Measurements from ENCODE around the gene PGBD4. TPM values are rescaled to one million over a fixed set of nuclear protein-coding genes. Genes with fewer than 3 reads are reported as not detected.
A peak's percentile ranks its signal among the peaks of the same experiment; 100 is the strongest.

PGBD4 gene
- total RNA-seq, 5 donors from 2014 or later (not counting 1 experiment from before 2014, with no cell fraction given): 3.1 to 4.0 (median 3.7) TPM

GRCh38 chr15:34107315-34107714, 5.4 kb downstream of the PGBD4 start:
- no peak for DNase-seq
- peaks cover 5% of the 10 kb centered on the region in 2 experiments for H3K4me1 ChIP-seq (ENCODE audit: control insufficient read depth in 1 of 2, extremely low read depth in 1 of 2, insufficient read depth in 2 of 2, low read length in 2 of 2)
- no CpG with 5 or more reads among the region's 2 CpGs for WGBS (ENCODE audit: insufficient coverage)
- ChIA-PET CTCF (interaction anchor here in 1 of 2 donors (1.0 kb wide), 1 partner anchor 10 kb away, joined by 4 read pairs; no protein-coding TSS in a partner anchor), POLR2A (no interaction called here)
- H3K9me3 ChIP-seq: no peaks in the 10 kb centered on the region
- Mint-ChIP-seq H3K9me3 (peaks cover 0 to 11% (median 4%) of the 10 kb centered on the region in 3 donors), H3K27me3 (no peaks in the 10 kb centered on the region), H3K4me1 (peaks cover 5 to 13% (median 11%) of the 10 kb centered on the region in 3 donors), H3K36me3 (peaks cover 14% of the 10 kb centered on the region), H3K4me3 (no peak overlapping the region), H3K27ac (no peak overlapping the region)
- no peaks in the 10 kb centered on the region for H3K36me3 ChIP-seq (ENCODE audit: control insufficient read depth in 2 of 2, extremely low read depth in 1 of 2, insufficient read depth in 1 of 2, low read length in 1 of 2)
- no peak overlapping the region for H3K4me3 ChIP-seq (ENCODE audit: control insufficient read depth in 1 of 2, extremely low read depth in 1 of 2, low read length in 1 of 2)
- no peak overlapping the region for H3K27ac ChIP-seq (ENCODE audit: low read length)
- no peak for ATAC-seq (replicated peaks in 1 of 4)
- H3K27me3 ChIP-seq (replicated peaks in 1 of 2; ENCODE audit: control insufficient read depth in 2 of 2, extremely low read depth in 1 of 2, insufficient read depth in 2 of 2, low read length in 1 of 2): no peaks in the 10 kb centered on the region

GRCh38 chr15:34109797-34110663, 8.1 kb downstream of the PGBD4 start:
- Histone ChIP-seq H3K4me3 (ENCODE audit: control insufficient read depth in 1 of 2, extremely low read depth in 1 of 2, low read length in 1 of 2) (no peak overlapping the region), H3K4me1 (ENCODE audit: control insufficient read depth in 1 of 2, extremely low read depth in 1 of 2, insufficient read depth in 2 of 2, low read length in 2 of 2) (no peaks in the 10 kb centered on the region), H3K36me3 (ENCODE audit: control insufficient read depth in 2 of 2, extremely low read depth in 1 of 2, insufficient read depth in 1 of 2, low read length in 1 of 2) (no peaks in the 10 kb centered on the region), H3K27ac (ENCODE audit: low read length) (no peak overlapping the region), H3K9me3 (no peaks in the 10 kb centered on the region), H3K27me3 (replicated peaks in 1 of 2; ENCODE audit: control insufficient read depth in 2 of 2, extremely low read depth in 1 of 2, insufficient read depth in 2 of 2, low read length in 1 of 2) (peaks cover 0 to 14% of the 10 kb centered on the region in 2 experiments)
- H3K4me3 Mint-ChIP-seq: no peak overlapping the region
- 67% methylated on average over 1 of the region's 5 CpGs for WGBS (ENCODE audit: insufficient coverage)
- peak in 1 of 35 experiments; percentile 47 for DNase-seq
- ChIA-PET CTCF (interaction anchor here (1.1 to 2.0 kb wide), 8 partner anchors 14 to 478 kb away, joined by 3 to 10 read pairs (median 3); partner anchors contain the start of genes GOLGA8B (in 1 of the 2), KATNBL1 (in 1 of the 2) and LPCAT4 (in 1 of the 2)), POLR2A (interaction anchor here in 1 of 2 donors (0.6 kb wide), 1 partner anchor 12 kb away, joined by 9 read pairs; no protein-coding TSS in a partner anchor)
- H3K36me3 Mint-ChIP-seq: peaks cover 2% of the 10 kb centered on the region
- no peak overlapping the region for H3K27ac Mint-ChIP-seq
- H3K4me1 Mint-ChIP-seq: no peaks in the 10 kb centered on the region
- H3K9me3 Mint-ChIP-seq: peaks cover 0 to 1% (median 0%) of the 10 kb centered on the region in 3 donors
- H3K27me3 Mint-ChIP-seq: peaks cover 7 to 11% of the 10 kb centered on the region in 2 donors
- no peak for ATAC-seq (replicated peaks in 1 of 4)

GRCh38 chr15:34111488-34111887, 9.6 kb downstream of the PGBD4 start:
- Mint-ChIP-seq H3K27me3 (peaks cover 7 to 11% of the 10 kb centered on the region in 2 donors), H3K4me1 (no peaks in the 10 kb centered on the region), H3K4me3 (no peak overlapping the region), H3K36me3 (no peaks in the 10 kb centered on the region), H3K27ac (no peak overlapping the region), H3K9me3 (no peaks in the 10 kb centered on the region)
- H3K4me1 ChIP-seq (ENCODE audit: control insufficient read depth in 1 of 2, extremely low read depth in 1 of 2, insufficient read depth in 2 of 2, low read length in 2 of 2): no peaks in the 10 kb centered on the region
- no peaks in the 10 kb centered on the region for H3K9me3 ChIP-seq
- DNase-seq (no peak), ATAC-seq (replicated peaks in 1 of 4) (no peak)
- WGBS (ENCODE audit: insufficient coverage): 61% methylated on average over 5 of the region's 6 CpGs
- H3K36me3 ChIP-seq (ENCODE audit: control insufficient read depth in 2 of 2, extremely low read depth in 1 of 2, insufficient read depth in 1 of 2, low read length in 1 of 2): no peaks in the 10 kb centered on the region
- ChIA-PET POLR2A (no interaction called here), CTCF (no interaction called here)
- no peak overlapping the region for H3K27ac ChIP-seq (ENCODE audit: low read length)
- no peak overlapping the region for H3K4me3 ChIP-seq (ENCODE audit: control insufficient read depth in 1 of 2, extremely low read depth in 1 of 2, low read length in 1 of 2)
- H3K27me3 ChIP-seq (replicated peaks in 1 of 2; ENCODE audit: control insufficient read depth in 2 of 2, extremely low read depth in 1 of 2, insufficient read depth in 2 of 2, low read length in 1 of 2): peaks cover 0 to 23% of the 10 kb centered on the region in 2 experiments

GRCh38 chr15:34114215-34114614, 12.3 kb downstream of the PGBD4 start:
- ATAC-seq (replicated peaks in 1 of 4) (no peak), DNase-seq (no peak)
- Mint-ChIP-seq H3K4me3 (no peak overlapping the region), H3K36me3 (no peaks in the 10 kb centered on the region), H3K27me3 (peaks cover 7 to 31% of the 10 kb centered on the region in 2 donors), H3K9me3 (no peaks in the 10 kb centered on the region), H3K27ac (no peak overlapping the region), H3K4me1 (no peaks in the 10 kb centered on the region)
- CTCF ChIA-PET: interaction anchor here in 1 of 2 donors (0.6 kb wide), 1 partner anchor 152 kb away, joined by 4 read pairs; no protein-coding TSS in a partner anchor
- no peak overlapping the region for H3K4me3 ChIP-seq (ENCODE audit: control insufficient read depth in 1 of 2, extremely low read depth in 1 of 2, low read length in 1 of 2)
- H3K4me1 ChIP-seq (ENCODE audit: control insufficient read depth in 1 of 2, extremely low read depth in 1 of 2, insufficient read depth in 2 of 2, low read length in 2 of 2): no peaks in the 10 kb centered on the region
- no peak overlapping the region for H3K27ac ChIP-seq (ENCODE audit: low read length)
- no peaks in the 10 kb centered on the region for H3K36me3 ChIP-seq (ENCODE audit: control insufficient read depth in 2 of 2, extremely low read depth in 1 of 2, insufficient read depth in 1 of 2, low read length in 1 of 2)
- H3K27me3 ChIP-seq (replicated peaks in 1 of 2; ENCODE audit: control insufficient read depth in 2 of 2, extremely low read depth in 1 of 2, insufficient read depth in 2 of 2, low read length in 1 of 2): peaks cover 0 to 33% of the 10 kb centered on the region in 2 experiments
- H3K9me3 ChIP-seq: no peaks in the 10 kb centered on the region
- POLR2A ChIA-PET: no interaction called here
- no CpG with 5 or more reads among the region's 2 CpGs for WGBS (ENCODE audit: insufficient coverage)

- peaks cover 0 to 33% of the 10 kb centered on the region in 2 experiments for H3K27me3 ChIP-seq (replicated peaks in 1 of 2; ENCODE audit: control insufficient read depth in 2 of 2, extremely low read depth in 1 of 2, insufficient read depth in 2 of 2, low read length in 1 of 2)
- no peaks in the 10 kb centered on the region for H3K36me3 ChIP-seq (ENCODE audit: control insufficient read depth in 2 of 2, extremely low read depth in 1 of 2, insufficient read depth in 1 of 2, low read length in 1 of 2)
- no peak overlapping the region for H3K4me3 ChIP-seq (ENCODE audit: control insufficient read depth in 1 of 2, extremely low read depth in 1 of 2, low read length in 1 of 2)
- no peaks in the 10 kb centered on the region for H3K4me1 Mint-ChIP-seq
- no peaks in the 10 kb centered on the region for H3K9me3 Mint-ChIP-seq
- DNase-seq (no peak), ATAC-seq (replicated peaks in 1 of 4) (no peak)
- ChIA-PET CTCF (interaction anchor here in 1 of 2 donors (0.6 kb wide), 1 partner anchor 151 kb away, joined by 4 read pairs; no protein-coding TSS in a partner anchor), POLR2A (no interaction called here)
- H3K27ac Mint-ChIP-seq: no peak overlapping the region
- WGBS (ENCODE audit: insufficient coverage): 83% methylated on average over 3 of the region's 3 CpGs
- H3K4me1 ChIP-seq (ENCODE audit: control insufficient read depth in 1 of 2, extremely low read depth in 1 of 2, insufficient read depth in 2 of 2, low read length in 2 of 2): no peaks in the 10 kb centered on the region
- no peaks in the 10 kb centered on the region for H3K36me3 Mint-ChIP-seq
- H3K9me3 ChIP-seq: no peaks in the 10 kb centered on the region
- no peak overlapping the region for H3K4me3 Mint-ChIP-seq
- peaks cover 7 to 31% of the 10 kb centered on the region in 2 donors for H3K27me3 Mint-ChIP-seq
- H3K27ac ChIP-seq (ENCODE audit: low read length): no peak overlapping the region
These were observed 12.9 kb downstream of the PGBD4 start for GRCh38 chr15:34114739-34115138.

- CTCF ChIA-PET: interaction anchor here in 1 of 2 donors (0.7 kb wide), 1 partner anchor 416 kb away, joined by 3 read pairs; no protein-coding TSS in a partner anchor
- H3K27me3 ChIP-seq (replicated peaks in 1 of 2; ENCODE audit: control insufficient read depth in 2 of 2, extremely low read depth in 1 of 2, insufficient read depth in 2 of 2, low read length in 1 of 2): peaks cover 0 to 35% of the 10 kb centered on the region in 2 experiments
- Mint-ChIP-seq H3K27ac (no peak overlapping the region), H3K4me1 (no peaks in the 10 kb centered on the region), H3K27me3 (peaks cover 14 to 46% of the 10 kb centered on the region in 2 donors), H3K36me3 (no peaks in the 10 kb centered on the region), H3K4me3 (no peak overlapping the region), H3K9me3 (no peaks in the 10 kb centered on the region)
- no peak overlapping the region for H3K27ac ChIP-seq (ENCODE audit: low read length)
- 90% methylated on average over 1 of the region's 2 CpGs for WGBS (ENCODE audit: insufficient coverage)
- no peak for DNase-seq
- no peaks in the 10 kb centered on the region for H3K4me1 ChIP-seq (ENCODE audit: control insufficient read depth in 1 of 2, extremely low read depth in 1 of 2, insufficient read depth in 2 of 2, low read length in 2 of 2)
- no peaks in the 10 kb centered on the region for H3K36me3 ChIP-seq (ENCODE audit: control insufficient read depth in 2 of 2, extremely low read depth in 1 of 2, insufficient read depth in 1 of 2, low read length in 1 of 2)
- H3K4me3 ChIP-seq (ENCODE audit: control insufficient read depth in 1 of 2, extremely low read depth in 1 of 2, low read length in 1 of 2): no peak overlapping the region
- POLR2A ChIA-PET: no interaction called here
- ATAC-seq (replicated peaks in 1 of 4): no peak
- H3K9me3 ChIP-seq: no peaks in the 10 kb centered on the region
These were observed 14.7 kb downstream of the PGBD4 start for GRCh38 chr15:34116620-34117019.

Data from T-cell (primary cell).